Osteocyte (in vitro differentiated cells): Measurements from ENCODE around the gene YJEFN3. TPM values are rescaled to one million over a fixed set of nuclear protein-coding genes. Genes with fewer than 3 reads are reported as not detected.

Experiments used
- DNase-seq: peaks from one replicate; pipeline ENCODE4 v3.0.0; 2021; ENCODE audit warnings: mixed read lengths; ENCODE audit not compliant: unreplicated experiment; ENCODE audit errors: extremely low spot score
- H3K27ac Mint-ChIP-seq: one replicate; pipeline ENCODE4 v1.8.0; 2021; ENCODE audit warnings: mild to moderate bottlenecking, mixed read lengths; ENCODE audit not compliant: unreplicated experiment
- H3K27me3 Mint-ChIP-seq: one replicate; pipeline ENCODE4 v1.8.0; 2021; ENCODE audit warnings: mixed read lengths; ENCODE audit not compliant: unreplicated experiment
- H3K36me3 Mint-ChIP-seq: one replicate; pipeline ENCODE4 v1.8.0; 2021; ENCODE audit warnings: mixed read lengths; ENCODE audit not compliant: unreplicated experiment
- H3K4me1 Mint-ChIP-seq: one replicate; pipeline ENCODE4 v1.8.0; 2021; ENCODE audit warnings: mixed read lengths; ENCODE audit not compliant: unreplicated experiment
- H3K4me3 Mint-ChIP-seq: one replicate; pipeline ENCODE4 v1.8.0; 2021; ENCODE audit warnings: mild to moderate bottlenecking, moderate library complexity, mixed read lengths; ENCODE audit not compliant: unreplicated experiment
- H3K9me3 Mint-ChIP-seq: one replicate; pipeline ENCODE4 v1.8.0; 2021; ENCODE audit warnings: mixed read lengths; ENCODE audit not compliant: unreplicated experiment
- total RNA-seq: library from RNA; stranded (reverse); gene quantifications from 2 replicates; pipeline ENCODE4 v1.2.1, GENCODE V29; 2021
- TF ChIP-seq, protein P1 (sequence below): fragments of 200-600 bp; sonication (generic); IDR thresholded peaks from 2 replicates; pipeline ENCODE4 v1.5.0; 2021; ENCODE audit warnings: antibody characterized with exemption, mild to moderate bottlenecking, moderate library complexity

The YJEFN3 gene
- total RNA-seq, 1 donor from 2014 or later = 6.1 TPM

DNA sequence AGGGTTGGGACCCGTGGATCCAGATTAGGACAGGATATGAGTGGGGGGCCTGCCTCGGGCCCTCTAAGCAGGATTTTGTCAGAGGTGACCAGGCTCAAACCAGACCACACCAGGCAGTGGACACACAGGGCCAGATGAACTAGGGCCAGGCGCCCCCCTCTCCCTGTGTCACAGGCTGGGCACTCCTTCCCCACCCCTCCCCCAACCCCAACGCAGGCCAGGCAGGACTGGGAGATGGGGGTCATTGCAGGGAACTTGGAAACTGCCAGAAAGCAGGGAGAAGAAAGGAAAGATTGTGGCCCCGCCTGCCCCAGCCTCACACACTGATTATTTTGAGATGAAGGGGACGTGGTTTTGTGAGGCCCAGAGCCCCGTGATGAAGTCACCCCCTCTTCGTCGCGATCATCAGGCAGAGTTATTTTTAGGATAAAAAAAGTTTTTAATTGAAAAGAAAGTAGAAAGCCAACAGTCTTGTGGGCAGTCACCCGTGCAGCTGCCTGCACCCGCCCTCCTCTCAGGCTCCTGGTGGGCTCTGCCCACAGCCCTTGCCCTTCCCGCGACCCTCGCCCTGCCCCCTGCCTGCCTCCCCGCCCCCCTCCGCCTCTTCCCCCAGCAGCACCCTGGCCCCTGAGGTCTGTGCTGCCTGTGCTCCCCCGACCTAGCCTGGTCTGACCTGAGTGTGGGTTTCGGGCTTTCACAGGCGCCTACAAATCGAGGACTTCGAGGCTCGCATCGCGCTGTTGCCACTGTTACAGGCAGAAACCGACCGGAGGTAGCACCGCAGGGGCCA, 1.9 kb upstream of the YJEFN3 start:
- Mint-ChIP-seq H3K4me3 (no peak overlapping the region), H3K27ac (no peak overlapping the region)
- DNase-seq = no peak

GRCh38 chr19:19527371-19527656, 1.4 kb upstream of the YJEFN3 start:
- Mint-ChIP-seq H3K27me3 (no peaks in the 10 kb centered on the region), H3K4me3 (no peak overlapping the region), H3K9me3 (no peaks in the 10 kb centered on the region), H3K36me3 (peaks cover 2% of the 10 kb centered on the region), H3K27ac (no peak overlapping the region), H3K4me1 (peaks cover 22% of the 10 kb centered on the region)
- DNase-seq = no peak
- TF ChIP-seq, protein P1, sequence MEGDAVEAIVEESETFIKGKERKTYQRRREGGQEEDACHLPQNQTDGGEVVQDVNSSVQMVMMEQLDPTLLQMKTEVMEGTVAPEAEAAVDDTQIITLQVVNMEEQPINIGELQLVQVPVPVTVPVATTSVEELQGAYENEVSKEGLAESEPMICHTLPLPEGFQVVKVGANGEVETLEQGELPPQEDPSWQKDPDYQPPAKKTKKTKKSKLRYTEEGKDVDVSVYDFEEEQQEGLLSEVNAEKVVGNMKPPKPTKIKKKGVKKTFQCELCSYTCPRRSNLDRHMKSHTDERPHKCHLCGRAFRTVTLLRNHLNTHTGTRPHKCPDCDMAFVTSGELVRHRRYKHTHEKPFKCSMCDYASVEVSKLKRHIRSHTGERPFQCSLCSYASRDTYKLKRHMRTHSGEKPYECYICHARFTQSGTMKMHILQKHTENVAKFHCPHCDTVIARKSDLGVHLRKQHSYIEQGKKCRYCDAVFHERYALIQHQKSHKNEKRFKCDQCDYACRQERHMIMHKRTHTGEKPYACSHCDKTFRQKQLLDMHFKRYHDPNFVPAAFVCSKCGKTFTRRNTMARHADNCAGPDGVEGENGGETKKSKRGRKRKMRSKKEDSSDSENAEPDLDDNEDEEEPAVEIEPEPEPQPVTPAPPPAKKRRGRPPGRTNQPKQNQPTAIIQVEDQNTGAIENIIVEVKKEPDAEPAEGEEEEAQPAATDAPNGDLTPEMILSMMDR = no peak

More for the DNA sequence above, 1.9 kb upstream of the YJEFN3 start:
- Mint-ChIP-seq H3K36me3 (peaks cover 2% of the 10 kb centered on the region), H3K9me3 (no peaks in the 10 kb centered on the region), H3K4me1 (peaks cover 18% of the 10 kb centered on the region), H3K27me3 (no peaks in the 10 kb centered on the region)
- TF ChIP-seq, protein P1 = no peak

- H3K27me3 Mint-ChIP-seq = no peaks in the 10 kb centered on the region
- H3K36me3 Mint-ChIP-seq = peaks cover 2% of the 10 kb centered on the region
- no peaks in the 10 kb centered on the region for H3K9me3 Mint-ChIP-seq
- no peak for DNase-seq
- no peak overlapping the region for H3K27ac Mint-ChIP-seq
- TF ChIP-seq, protein P1 = no peak
- peaks cover 23% of the 10 kb centered on the region for H3K4me1 Mint-ChIP-seq
- no peak overlapping the region for H3K4me3 Mint-ChIP-seq
Measured at GRCh38 chr19:19527674-19528625, 761 bp upstream of the YJEFN3 start.

- H3K9me3 Mint-ChIP-seq = no peaks in the 10 kb centered on the region
- H3K27me3 Mint-ChIP-seq = no peaks in the 10 kb centered on the region
- peaks cover 23% of the 10 kb centered on the region for H3K4me1 Mint-ChIP-seq
- H3K27ac Mint-ChIP-seq = peak overlapping the region; percentile 59
- DNase-seq = no peak
- no peak overlapping the region for H3K4me3 Mint-ChIP-seq
- peaks cover 2% of the 10 kb centered on the region for H3K36me3 Mint-ChIP-seq
- TF ChIP-seq, protein P1 = no peak
Measured at GRCh38 chr19:19529783-19530422, 1.2 kb downstream of the YJEFN3 start.
